Uterus (tissue), 4 donors: ENCODE results near the gene FAM76A. TPM values are rescaled to one million over a fixed set of nuclear protein-coding genes. Genes with fewer than 3 reads are reported as not detected.
"Not testable (repeated sequence)": the region's sequence is repeated elsewhere in the genome, so short reads cannot be mapped to it uniquely, and the experiment has no call there.

ENCODE experiments used
- DNase-seq, 2 donors: peaks; one replicate each; pipeline ENCODE4 v3.0.0-alpha.2; 2019 to 2020
- H3K27ac ChIP-seq, 2 donors: fragments of 200-600 bp; sonication (generic); 1 replicate in 1 of 2; 2 replicates in 1 of 2; pipeline ENCODE4 v1.5.1; 2016 to 2018
- H3K27me3 ChIP-seq, 2 donors: fragments of 200-600 bp; sonication (generic); one replicate each; pipeline ENCODE4 v1.5.1; 2018 to 2019; ENCODE audit warnings: control low read depth in 1 of 2
- H3K36me3 ChIP-seq, 2 donors: fragments of 200-600 bp; sonication (generic); one replicate each; pipeline ENCODE4 v1.5.1; 2019; ENCODE audit warnings: control low read depth in 1 of 2
- H3K4me1 ChIP-seq, 2 donors: fragments of 200-600 bp; sonication (generic); one replicate each; pipeline ENCODE4 v1.5.1; 2018 to 2019; ENCODE audit warnings: control low read depth in 1 of 2
- H3K4me3 ChIP-seq, 2 donors: fragments of 200-600 bp; sonication (generic); 1 replicate in 1 of 2; 2 replicates in 1 of 2; pipeline ENCODE4 v1.5.1; 2018 to 2019; ENCODE audit warnings: mild to moderate bottlenecking in 1 of 2
- H3K9me3 ChIP-seq, 2 donors: fragments of 200-600 bp; sonication (generic); one replicate each; pipeline ENCODE4 v1.5.1; 2019; ENCODE audit warnings: control low read depth in 1 of 2
- CTCF ChIP-seq, 4 experiments: fragments of 200-600 bp in 2 of 4; fragments of 450-650 bp in 2 of 4; sonication (generic) in 2 of 4; IDR thresholded peaks; one replicate each; pipeline ENCODE4 v1.5.1; 2016 to 2019; ENCODE audit warnings: antibody characterized with exemption in 4 of 4, mild to moderate bottlenecking in 2 of 4, moderate library complexity in 1 of 4
- POLR2A ChIP-seq, 2 donors: fragments of 450-650 bp; IDR thresholded peaks; one replicate each; pipeline ENCODE4 v1.6.1; 2016; ENCODE audit warnings: antibody characterized with exemption in 2 of 2, mild to moderate bottlenecking in 1 of 2, moderate library complexity in 1 of 2
- intact Hi-C: fragments of 100-400 bp; cut with DNase I; formaldehyde crosslinking; loops from one replicate; pipeline ENCODE4 v1.15.1; 2023; ENCODE audit warnings: low total_unique reads
- total RNA-seq, 4 donors: library from RNA; depleted of rRNA in 3 of 4; stranded (reverse); fragments of >200 nt in 3 of 4; gene quantifications; one replicate each; pipeline versions ENCODE4 v1.1.0 to v1.2.4, GENCODE V29; 2014 to 2023
- donor health status: DM: yes; HTN: yes; CAD: no.

FAM76A gene
- total RNA-seq, 4 donors from 2014 or later: 5.4 to 26.6 (median 20.5) TPM

GRCh38 chr1:27772932-27773825 is 47.4 kb downstream of the FAM76A start, which contains the start of gene STX12:
TSS of gene STX12 (plus strand) at chr1:27773219. CDS start at chr1:27773308, 89 bp downstream.
- H3K4me1 ChIP-seq: no peaks in the 10 kb centered on the region
- peak; percentile 99 to 100 for DNase-seq
- no peaks in the 10 kb centered on the region for H3K27me3 ChIP-seq
- H3K27ac ChIP-seq: peak within 1 kb of the TSS; percentile 87 to 94
- intact Hi-C loops: no loop called here
- TF ChIP-seq POLR2A (IDR thresholded peaks at IDR 0.05) (peak; percentile 89 to 95), CTCF (IDR thresholded peaks at IDR 0.05) (peak in 1 of 4 experiments; percentile 11)
- H3K36me3 ChIP-seq: no peaks in the 10 kb centered on the region
- peak within 1 kb of the TSS; percentile 84 to 94 for H3K4me3 ChIP-seq
- H3K9me3 ChIP-seq: no peaks in the 10 kb centered on the region

- intact Hi-C loops: no loop called here
- Histone ChIP-seq H3K27ac (peak overlapping the region; percentile 87 to 94), H3K9me3 (no peaks in the 10 kb centered on the region), H3K4me3 (peak overlapping the region; percentile 84 to 94), H3K27me3 (no peaks in the 10 kb centered on the region), H3K4me1 (no peaks in the 10 kb centered on the region), H3K36me3 (no peaks in the 10 kb centered on the region)
- DNase-seq: no peak
- TF ChIP-seq POLR2A (IDR thresholded peaks at IDR 0.05): peak in 1 of 2 donors; percentile 10
- no peak for TF ChIP-seq CTCF (IDR thresholded peaks at IDR 0.05)
These were observed 48.2 kb downstream of the FAM76A start for GRCh38 chr1:27773826-27774445.

GRCh38 chr1:27774654-27775053 is 48.9 kb downstream of the FAM76A start:
- Histone ChIP-seq H3K4me1 (no peaks in the 10 kb centered on the region), H3K9me3 (no peaks in the 10 kb centered on the region), H3K27ac (no peak overlapping the region), H3K36me3 (no peaks in the 10 kb centered on the region), H3K4me3 (peak overlapping the region in 1 of 2 donors; percentile 94), H3K27me3 (no peaks in the 10 kb centered on the region)
- intact Hi-C loops: no loop called here
- TF ChIP-seq CTCF (IDR thresholded peaks at IDR 0.05): no peak
- TF ChIP-seq POLR2A (IDR thresholded peaks at IDR 0.05): no peak
- no peak for DNase-seq

- H3K4me1 ChIP-seq, H3K4me3 ChIP-seq, intact Hi-C loops, H3K27me3 ChIP-seq, H3K36me3 ChIP-seq, H3K27ac ChIP-seq, DNase-seq, H3K9me3 ChIP-seq: not testable (repeated sequence)
These were observed 49.6 kb downstream of the FAM76A start for GRCh38 chr1:27775336-27775735.

GRCh38 chr1:27776276-27776675 is 50.5 kb downstream of the FAM76A start:
- H3K9me3 ChIP-seq, DNase-seq, H3K27ac ChIP-seq, H3K36me3 ChIP-seq, intact Hi-C loops, H3K4me1 ChIP-seq, H3K27me3 ChIP-seq, H3K4me3 ChIP-seq: not testable (repeated sequence)

GRCh38 chr1:27778056-27778455 is 52.3 kb downstream of the FAM76A start:
- intact Hi-C loops: no loop called here
- Histone ChIP-seq H3K36me3 (no peaks in the 10 kb centered on the region), H3K27me3 (no peaks in the 10 kb centered on the region), H3K27ac (no peak overlapping the region), H3K4me3 (no peak overlapping the region), H3K4me1 (no peaks in the 10 kb centered on the region), H3K9me3 (no peaks in the 10 kb centered on the region)
- TF ChIP-seq CTCF (IDR thresholded peaks at IDR 0.05) (no peak), POLR2A (IDR thresholded peaks at IDR 0.05) (no peak)
- no peak for DNase-seq
